Endothelial cell of umbilical vein (primary cell): ENCODE data around the gene MYH9. TPM values are rescaled to one million over a fixed set of nuclear protein-coding genes. Genes with fewer than 3 reads are reported as not detected.
"Not testable (repeated sequence)": the region's sequence is repeated elsewhere in the genome, so short reads cannot be mapped to it uniquely, and the experiment has no call there.

ENCODE experiments used
- BruUV-seq: library from RNA; stranded (reverse); fragments of 400-500 nt; replicated peaks from 2 replicates; lab custom pipeline; 2021; lab: Mats Ljungman, UMichigan
- CTCF ChIA-PET: fragments of 300-600, 350-600 bp; sonication (Branson Sonifier 250); formaldehyde crosslinking; loops from one replicate; lab custom pipeline; 2021; ENCODE audit warnings: antibody characterized with exemption, inconsistent platforms; lab: Charles Lee
- POLR2A ChIA-PET: fragments of 300-600, 350-600 bp; sonication (Branson Sonifier 250); formaldehyde crosslinking; loops from one replicate; lab custom pipeline; 2021; ENCODE audit warnings: antibody characterized with exemption, inconsistent platforms; lab: Charles Lee
- DNase-seq: peaks from one replicate; pipeline ENCODE4 v3.0.0-alpha.2; 2011; ENCODE audit warnings: low read depth, low spot score
- FAIRE-seq: peaks from 2 replicates; lab custom pipeline; 2011; peaks lifted over from hg19 to GRCh38; lab: Jason Lieb, UNC
- H2AFZ ChIP-seq: 2 replicates; pipeline ENCODE4 v1.6.0; 2012; ENCODE audit warnings: low read depth, low read length, control low read depth, inconsistent platforms
- H3K27ac ChIP-seq: 2 replicates; pipeline ENCODE4 v1.5.1; 2011; ENCODE audit warnings: low read depth, mild to moderate bottlenecking, control low read depth, low read length, moderate library complexity; ENCODE audit not compliant: insufficient read depth
- H3K27me3 ChIP-seq, 2 experiments: 2 replicates each; pipeline versions ENCODE4 v1.6.0 to v1.6.1; 2011; ENCODE audit warnings: low read length in 2 of 2, mixed read lengths in 1 of 2; ENCODE audit not compliant: control insufficient read depth in 2 of 2, insufficient read depth in 2 of 2
- H3K36me3 ChIP-seq, 2 experiments: 2 replicates in 1 of 2; 3 replicates in 1 of 2; pipeline ENCODE4 v1.5.1; 2011; ENCODE audit warnings: low read length in 2 of 2, mild to moderate bottlenecking in 1 of 2, moderate library complexity in 1 of 2; ENCODE audit not compliant: control insufficient read depth in 2 of 2, insufficient read depth in 2 of 2; ENCODE audit errors: extremely low read depth in 1 of 2
- H3K4me1 ChIP-seq: 3 replicates; pipeline ENCODE4 v1.5.1; 2011; ENCODE audit warnings: mild to moderate bottlenecking, low read length; ENCODE audit not compliant: control insufficient read depth, insufficient read depth; ENCODE audit errors: extremely low read depth
- H3K4me2 ChIP-seq: 2 replicates; pipeline ENCODE4 v1.6.1; 2011; ENCODE audit warnings: low read length, control low read depth, mixed read lengths; ENCODE audit not compliant: insufficient read depth
- H3K4me3 ChIP-seq, 3 experiments: fragments of 200-600 bp in 1 of 3; sonication (generic), shearing (Covaris generic) in 1 of 3; replicated peaks in 1 of 3; 2 replicates each; pipeline ENCODE4 v1.5.1; 2011 to 2016; ENCODE audit warnings: control low read depth in 3 of 3, low read length in 3 of 3, mild to moderate bottlenecking in 2 of 3, inconsistent platforms in 1 of 3, low read depth in 1 of 3, moderate library complexity in 1 of 3; ENCODE audit not compliant: insufficient read depth in 1 of 3
- H3K79me2 ChIP-seq: 2 replicates; pipeline ENCODE4 v1.6.0; 2012; ENCODE audit warnings: low read length, inconsistent platforms; ENCODE audit not compliant: control insufficient read depth, insufficient read depth
- H3K9ac ChIP-seq: replicated peaks from 2 replicates; pipeline ENCODE3; 2011; ENCODE audit warnings: low read length, control low read depth; ENCODE audit not compliant: insufficient read depth; ENCODE audit errors: extremely low read depth
- H3K9me1 ChIP-seq: replicated peaks from 3 replicates; pipeline ENCODE4 v1.6.0; 2011; ENCODE audit warnings: mild to moderate bottlenecking, low read length; ENCODE audit not compliant: control insufficient read depth, insufficient read depth; ENCODE audit errors: extremely low read depth
- H3K9me3 ChIP-seq: replicated peaks from 2 replicates; pipeline ENCODE4 v1.5.1; 2012; ENCODE audit warnings: low read length, inconsistent platforms; ENCODE audit not compliant: control insufficient read depth, insufficient read depth
- H4K20me1 ChIP-seq: replicated peaks from 2 replicates; pipeline ENCODE3; 2011; ENCODE audit warnings: mild to moderate bottlenecking, low read length; ENCODE audit not compliant: control insufficient read depth, insufficient read depth; ENCODE audit errors: extremely low read depth
- GATA2 ChIP-seq: IDR thresholded peaks from 2 replicates; pipeline ENCODE4 v1.7.0; 2011; ENCODE audit warnings: low read depth, mild to moderate bottlenecking, moderate library complexity, mixed read lengths, low read length; ENCODE audit not compliant: insufficient read length, insufficient read depth
- MYC ChIP-seq: IDR thresholded peaks from one replicate; pipeline ENCODE4 v1.6.1; 2011; ENCODE audit warnings: mild to moderate bottlenecking, low read depth, low read length
- POLR2AphosphoS5 ChIP-seq: IDR thresholded peaks from 2 replicates; pipeline ENCODE4 v1.6.1; 2012; ENCODE audit warnings: low read depth, mild to moderate bottlenecking, control low read depth, low read length, moderate library complexity; ENCODE audit not compliant: insufficient read depth
- dilution Hi-C: fragments of 300-500 bp; cut with MboI; formaldehyde crosslinking; loops from one replicate; pipeline ENCODE4 v1.15.0; 2019; ENCODE audit warnings: low sequenced_read_pairs; ENCODE audit not compliant: extremely low pct_ligation_motif_present
- intact Hi-C: fragments of 100-400 bp; cut with micrococcal nuclease; formaldehyde crosslinking; loops from one replicate; pipeline ENCODE4 v1.10.0; 2022
- polyA plus RNA-seq, 4 experiments: library from polyadenylated mRNA; depleted of rRNA in 3 of 4; stranded (reverse) in 3 of 4; unstranded in 1 of 4; fragments of >200 nt; gene quantifications; 2 replicates each; pipeline versions ENCODE4 v1.2.1 to v1.2.3, GENCODE V29; 2011 to 2012; ENCODE audit warnings: missing spikeins in 1 of 4
- total RNA-seq: library from RNA; stranded (reverse); gene quantifications from 2 replicates; pipeline ENCODE4 v1.2.3, GENCODE V29; 2021

MYH9 gene
- total and polyA plus RNA-seq, 2 donors (not counting 3 experiments of a cell fraction or from before 2014, with no cell fraction given): 188 to 1,413 TPM

DNA sequence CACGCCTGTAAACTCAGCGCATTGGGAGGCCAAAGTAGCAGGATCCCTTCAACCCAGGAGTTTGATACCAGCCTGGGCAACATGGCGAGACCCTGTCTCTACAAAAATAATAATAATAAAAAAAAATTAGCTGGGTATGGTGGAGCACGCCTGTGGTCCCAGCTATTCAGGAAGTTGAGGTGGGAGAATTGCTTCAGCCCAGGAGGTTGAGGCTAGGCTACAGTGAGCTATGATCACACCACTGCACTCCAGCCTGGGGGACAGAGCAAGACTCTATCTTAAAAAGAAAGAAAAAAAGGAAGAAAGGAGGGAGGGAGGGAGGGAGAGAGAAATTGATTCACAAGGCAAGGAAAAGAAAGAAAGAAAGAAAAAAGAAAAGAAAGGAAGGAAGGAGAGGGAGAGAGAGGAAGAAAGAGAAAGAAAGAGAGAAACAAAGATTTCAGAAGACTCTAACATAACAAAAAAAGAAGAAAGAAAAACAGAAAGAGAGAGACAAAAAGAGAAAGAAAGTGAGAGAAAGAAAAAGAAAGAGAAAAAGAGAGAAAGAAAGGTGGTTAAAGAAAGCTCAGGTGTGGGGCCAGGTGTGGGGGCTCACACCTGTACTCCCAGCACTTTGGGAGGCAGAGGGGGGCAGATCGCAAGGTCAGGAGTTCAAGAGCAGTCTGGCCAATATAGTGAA lies 37.3 kb upstream of the MYH9 start:
- ChIA-PET CTCF (interaction anchor here (0.7 to 1.6 kb wide), 2 partner anchors 15 to 1101 kb away, joined by 3 read pairs; no protein-coding TSS in a partner anchor), POLR2A (no interaction called here)
- Histone ChIP-seq H3K4me1 (peaks cover 14% of the 10 kb centered on the region), H4K20me1 (no peaks in the 10 kb centered on the region), H3K9me1 (no peaks in the 10 kb centered on the region), H3K36me3 (no peaks in the 10 kb centered on the region), H3K9me3 (no peaks in the 10 kb centered on the region), H3K79me2 (no peaks in the 10 kb centered on the region), H3K27ac (no peak overlapping the region), H3K4me2 (no peak overlapping the region), H3K9ac (no peak overlapping the region), H3K27me3 (no peaks in the 10 kb centered on the region), H2AFZ (no peak overlapping the region), H3K4me3 (no peak overlapping the region)
- intact Hi-C loops (no loop called here), dilution Hi-C loops (no loop called here)
- FAIRE-seq (no peak), DNase-seq (no peak)
- BruUV-seq: no TSS peak
- TF ChIP-seq MYC (no peak), POLR2AphosphoS5 (no peak), GATA2 (no peak)

DNA sequence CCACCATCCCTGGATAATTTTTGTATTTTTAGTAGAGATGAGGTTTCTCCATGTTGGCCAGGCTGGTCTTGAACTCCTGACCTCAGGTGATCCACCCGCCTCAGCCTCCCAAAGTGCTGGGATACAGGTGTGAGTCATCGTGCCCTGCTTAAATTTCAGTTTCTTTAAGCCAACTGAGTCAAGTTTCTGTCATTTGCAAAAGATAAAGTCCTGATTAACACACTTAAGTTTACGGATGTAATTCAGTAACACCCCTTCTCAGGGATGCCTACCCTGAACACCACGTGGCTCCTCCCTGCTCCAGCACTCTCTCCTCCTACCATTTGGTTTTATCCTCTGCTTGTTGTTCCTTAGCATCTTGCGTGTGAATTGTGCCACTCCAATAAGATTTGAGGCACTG lies 36.7 kb upstream of the MYH9 start:
- H3K9me1 ChIP-seq, H3K36me3 ChIP-seq, H3K79me2 ChIP-seq, H3K4me2 ChIP-seq, BruUV-seq, H4K20me1 ChIP-seq, DNase-seq, dilution Hi-C loops, POLR2A ChIA-PET, H3K27ac ChIP-seq, H3K9me3 ChIP-seq, FAIRE-seq, H2AFZ ChIP-seq, H3K9ac ChIP-seq, intact Hi-C loops, H3K27me3 ChIP-seq, H3K4me3 ChIP-seq: not testable (repeated sequence)
- CTCF ChIA-PET: interaction anchor here (0.7 kb wide), 1 partner anchor 1100 kb away, joined by 3 read pairs; no protein-coding TSS in a partner anchor
- peaks cover 14% of the 10 kb centered on the region for H3K4me1 ChIP-seq
